Smooth muscle cell (in vitro differentiated cells): ENCODE data around the gene FXYD3. TPM values are rescaled to one million over a fixed set of nuclear protein-coding genes. Genes with fewer than 3 reads are reported as not detected.

Experiments used
- DNase-seq: peaks from one replicate; lab custom pipeline; 2025; ENCODE audit not compliant: unreplicated experiment; lab: John Stamatoyannopoulos, UW
- H2AFZ ChIP-seq: fragments of 200-600 bp; sonication (generic); 2 replicates; pipeline ENCODE4 v1.6.0; 2016; ENCODE audit warnings: antibody characterized with exemption, low read depth, mild to moderate bottlenecking
- H3F3A ChIP-seq: fragments of 200-600 bp; sonication (generic); 2 replicates; pipeline ENCODE4 v1.6.0; 2017; ENCODE audit warnings: antibody characterized with exemption, low read depth
- H3K27ac ChIP-seq: fragments of 200-600 bp; sonication (generic); 2 replicates; pipeline ENCODE4 v1.5.1; 2016; ENCODE audit warnings: low read depth, mild to moderate bottlenecking
- H3K27me3 ChIP-seq: fragments of 200-600 bp; sonication (generic); 2 replicates; pipeline ENCODE4 v1.6.1; 2016; ENCODE audit warnings: low read depth, mild to moderate bottlenecking
- H3K36me3 ChIP-seq: fragments of 200-600 bp; sonication (generic); 2 replicates; pipeline ENCODE4 v1.5.1; 2016; ENCODE audit warnings: low read depth
- H3K4me1 ChIP-seq: fragments of 200-600 bp; sonication (generic); 2 replicates; pipeline ENCODE4 v1.5.1; 2016; ENCODE audit warnings: low read depth
- H3K4me2 ChIP-seq: fragments of 200-600 bp; sonication (generic); 2 replicates; pipeline ENCODE4 v1.6.0; 2016; ENCODE audit warnings: mild to moderate bottlenecking
- H3K4me3 ChIP-seq: fragments of 200-600 bp; sonication (generic); 2 replicates; pipeline ENCODE4 v1.5.1; 2016; ENCODE audit warnings: mild to moderate bottlenecking
- H3K79me2 ChIP-seq: fragments of 200-600 bp; sonication (generic); 2 replicates; pipeline ENCODE4 v1.6.0; 2016; ENCODE audit warnings: low read depth, mild to moderate bottlenecking
- H3K9ac ChIP-seq: fragments of 200-600 bp; sonication (generic); 2 replicates; pipeline ENCODE4 v1.6.0; 2016; ENCODE audit warnings: low read depth
- H3K9me3 ChIP-seq: fragments of 200-600 bp; sonication (generic); replicated peaks from 2 replicates; pipeline ENCODE4 v1.5.1; 2016; ENCODE audit warnings: low read depth
- H4K20me1 ChIP-seq: fragments of 200-600 bp; sonication (generic); 2 replicates; pipeline ENCODE4 v1.6.0; 2016; ENCODE audit warnings: low read depth
- CTCF ChIP-seq: fragments of 200-600 bp; sonication (generic); IDR thresholded peaks from 2 replicates; pipeline ENCODE4 v1.5.1; 2017; ENCODE audit warnings: borderline replicate concordance, mild to moderate bottlenecking, antibody characterized with exemption; ENCODE audit not compliant: insufficient read depth, poor library complexity, severe bottlenecking
- WGBS: methylation state at CpG from one replicate; pipeline ENCODE4 v1.1.7; 2016; ENCODE audit warnings: low lambda C conversion rate; 5-methylcytosine and 5-hydroxymethylcytosine counted together
- polyA plus RNA-seq: library from polyadenylated mRNA; unstranded; fragments of >200 nt; fragmentation: Nextera tagmentation; extraction: Ambion mirVana; gene quantifications from 2 replicates; pipeline ENCODE4 v1.2.1, GENCODE V29; 2016
- total RNA-seq: library from RNA; depleted of rRNA; stranded (reverse); fragments of >200 nt; gene quantifications from 2 replicates; pipeline ENCODE4 v1.2.3, GENCODE V29; 2014

The FXYD3 gene
- total and polyA plus RNA-seq, 2 experiments from 2014 or later: 23.0 to 37.0 TPM

DNA sequence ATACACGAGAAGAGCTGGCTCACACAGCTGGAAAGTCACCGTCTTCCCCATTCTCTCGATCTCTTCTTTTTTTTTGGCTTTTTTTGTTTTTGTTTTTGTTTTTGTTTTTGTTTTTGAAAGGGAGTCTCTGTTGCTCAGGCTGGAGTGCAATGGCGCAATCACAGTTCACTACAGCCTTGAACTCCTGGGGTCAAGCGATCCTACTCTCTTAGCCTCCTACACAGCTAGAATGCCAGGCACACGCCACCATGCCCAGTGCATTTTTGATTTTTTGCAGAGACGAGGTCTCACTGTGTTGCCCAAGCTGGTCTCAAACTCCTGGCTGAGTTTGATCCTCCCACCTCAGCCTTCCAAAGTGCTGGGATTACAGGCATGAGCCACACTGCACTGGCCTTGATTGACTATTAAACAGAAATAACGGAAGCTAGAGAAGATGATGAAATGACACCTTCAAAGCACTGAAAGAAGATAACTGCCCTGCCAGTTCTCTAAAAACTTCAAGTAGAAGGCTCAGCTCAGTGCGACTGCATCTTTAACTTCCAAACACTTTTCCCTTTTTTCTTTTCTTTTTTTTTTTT lies 4.0 kb downstream of the FXYD3 start:
- no peaks in the 10 kb centered on the region for H4K20me1 ChIP-seq
- H3K36me3 ChIP-seq: no peaks in the 10 kb centered on the region
- no peak overlapping the region for H3K4me3 ChIP-seq
- no peak for TF ChIP-seq CTCF
- H2AFZ ChIP-seq: no peak overlapping the region
- no peaks in the 10 kb centered on the region for H3K9me3 ChIP-seq
- no peak for DNase-seq
- peaks cover 17% of the 10 kb centered on the region for H3K4me1 ChIP-seq
- H3K27me3 ChIP-seq: no peaks in the 10 kb centered on the region
- no peak overlapping the region for H3K9ac ChIP-seq
- WGBS: 94% methylated on average over 9 of the region's 9 CpGs
- no peak overlapping the region for H3K4me2 ChIP-seq
- H3K27ac ChIP-seq: no peak overlapping the region
- no peaks in the 10 kb centered on the region for H3F3A ChIP-seq
- no peaks in the 10 kb centered on the region for H3K79me2 ChIP-seq

GRCh38 chr19:35120492-35120891 lies 4.9 kb downstream of the FXYD3 start:
- H3K4me2 ChIP-seq: no peak overlapping the region
- no peaks in the 10 kb centered on the region for H3K36me3 ChIP-seq
- no peaks in the 10 kb centered on the region for H3K79me2 ChIP-seq
- DNase-seq: no peak
- no peak overlapping the region for H3K27ac ChIP-seq
- H3K4me1 ChIP-seq: peaks cover 10% of the 10 kb centered on the region
- no peak overlapping the region for H2AFZ ChIP-seq
- 72% methylated on average over 7 of the region's 7 CpGs for WGBS
- H3K9ac ChIP-seq: no peak overlapping the region
- no peaks in the 10 kb centered on the region for H4K20me1 ChIP-seq
- no peaks in the 10 kb centered on the region for H3K9me3 ChIP-seq
- H3K4me3 ChIP-seq: no peak overlapping the region
- H3F3A ChIP-seq: no peaks in the 10 kb centered on the region
- no peaks in the 10 kb centered on the region for H3K27me3 ChIP-seq
- no peak for TF ChIP-seq CTCF

DNA sequence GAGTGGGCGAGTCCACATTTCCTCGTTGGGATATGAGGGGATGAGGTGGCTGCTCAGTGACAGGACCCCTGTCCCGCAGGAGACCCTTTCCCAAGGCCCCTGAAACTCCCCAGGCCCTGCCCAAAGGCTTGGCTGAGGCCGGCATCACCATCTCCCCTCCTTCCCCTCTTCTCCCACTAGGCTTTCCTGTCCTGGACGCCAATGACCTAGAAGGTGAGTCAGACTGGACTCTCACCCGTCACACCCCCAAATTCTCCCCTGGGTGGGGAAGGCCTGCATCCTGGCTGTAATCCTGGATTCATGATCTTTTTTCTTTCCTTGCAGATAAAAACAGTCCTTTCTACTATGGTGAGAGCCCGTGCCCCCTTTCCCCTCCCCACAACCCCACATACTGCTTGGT lies 5.3 kb downstream of the FXYD3 start:
- no peak for DNase-seq
- Histone ChIP-seq H2AFZ (no peak overlapping the region), H3K79me2 (no peaks in the 10 kb centered on the region), H4K20me1 (no peaks in the 10 kb centered on the region), H3K36me3 (no peaks in the 10 kb centered on the region), H3K27ac (no peak overlapping the region), H3K27me3 (no peaks in the 10 kb centered on the region), H3K4me2 (no peak overlapping the region), H3K4me3 (no peak overlapping the region), H3K9ac (no peak overlapping the region), H3K9me3 (no peaks in the 10 kb centered on the region), H3F3A (no peaks in the 10 kb centered on the region), H3K4me1 (peaks cover 10% of the 10 kb centered on the region)
- 92% methylated on average over 7 of the region's 7 CpGs for WGBS
- no peak for TF ChIP-seq CTCF

DNA sequence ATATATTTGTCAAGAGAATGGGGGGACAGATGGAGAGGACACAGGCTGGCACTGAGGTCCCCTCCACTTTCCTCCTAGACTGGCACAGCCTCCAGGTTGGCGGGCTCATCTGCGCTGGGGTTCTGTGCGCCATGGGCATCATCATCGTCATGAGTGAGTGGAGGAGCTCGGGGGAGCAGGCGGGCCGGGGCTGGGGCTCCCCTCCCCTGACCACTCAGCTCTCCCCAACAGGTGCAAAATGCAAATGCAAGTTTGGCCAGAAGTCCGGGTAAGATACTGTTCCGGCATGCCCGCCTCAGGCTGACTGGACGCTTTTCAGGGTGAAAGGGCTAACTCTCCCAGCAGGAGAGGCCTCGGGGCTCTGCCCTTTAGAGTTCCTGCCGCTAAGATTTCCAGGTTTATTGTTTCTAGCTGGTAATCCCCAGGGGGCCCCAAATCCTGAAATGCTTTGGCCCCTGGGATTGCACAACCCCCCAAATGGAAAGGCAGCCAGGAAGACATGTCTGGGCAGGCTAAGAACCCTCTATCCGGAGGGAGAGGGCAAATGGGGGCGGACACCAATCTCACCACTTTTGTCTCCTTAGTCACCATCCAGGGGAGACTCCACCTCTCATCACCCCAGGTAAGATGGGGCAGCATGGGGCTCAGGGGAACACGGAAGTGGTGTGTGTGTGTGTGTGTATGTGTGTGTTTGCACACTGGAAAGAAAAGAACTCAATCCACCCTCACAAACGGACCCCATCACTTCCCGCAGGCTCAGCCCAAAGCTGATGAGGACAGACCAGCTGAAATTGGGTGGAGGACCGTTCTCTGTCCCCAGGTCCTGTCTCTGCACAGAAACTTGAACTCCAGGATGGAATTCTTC lies 7.3 kb downstream of the FXYD3 start:
- no peaks in the 10 kb centered on the region for H3K79me2 ChIP-seq
- no peak overlapping the region for H3K4me3 ChIP-seq
- no peak overlapping the region for H2AFZ ChIP-seq
- H3K4me2 ChIP-seq: no peak overlapping the region
- no peaks in the 10 kb centered on the region for H3K27me3 ChIP-seq
- no peak overlapping the region for H3K27ac ChIP-seq
- H3K4me1 ChIP-seq: peaks cover 10% of the 10 kb centered on the region
- no peaks in the 10 kb centered on the region for H3K9me3 ChIP-seq
- no peak for TF ChIP-seq CTCF
- WGBS: 82% methylated on average over 17 of the region's 19 CpGs
- H4K20me1 ChIP-seq: no peaks in the 10 kb centered on the region
- no peak overlapping the region for H3K9ac ChIP-seq
- DNase-seq: no peak
- no peaks in the 10 kb centered on the region for H3K36me3 ChIP-seq
- no peaks in the 10 kb centered on the region for H3F3A ChIP-seq
